T-cell (primary cell): ENCODE measurements around the gene SGF29. TPM values are rescaled to one million over a fixed set of nuclear protein-coding genes. Genes with fewer than 3 reads are reported as not detected.

Experiments
- ATAC-seq, 4 experiments: fragments of 200-7000 bp in 3 of 4; fragments of 150-1000 bp in 1 of 4; cut with Tn5 transposase; replicated peaks in 1 of 4; 1 replicate in 3 of 4; 2 replicates in 1 of 4; pipeline ENCODE4 v1.10.0; 2021; ENCODE audit warnings: moderate library complexity in 3 of 4, mild to moderate bottlenecking in 2 of 4, moderate number of reproducible peaks in 1 of 4
- CTCF ChIA-PET, 2 donors: fragments of 300-600 bp; sonication (Branson Sonifier 250); formaldehyde crosslinking; loops; one replicate each; lab custom pipeline; 2022; ENCODE audit warnings: antibody characterized with exemption in 2 of 2; lab: Charles Lee
- POLR2A ChIA-PET, 2 donors: fragments of 300-600 bp; sonication (Branson Sonifier 250); formaldehyde crosslinking; loops; one replicate each; lab custom pipeline; 2022; ENCODE audit warnings: antibody characterized with exemption in 2 of 2; lab: Charles Lee
- DNase-seq, 35 experiments: peaks; one replicate each; pipeline versions ENCODE4 v3.0.0 to v3.0.0-alpha.2; 2013 to 2023
- H3K27ac ChIP-seq: one replicate; pipeline ENCODE4 v1.5.1; 2013; ENCODE audit warnings: low read length
- H3K27me3 ChIP-seq, 2 experiments: replicated peaks in 1 of 2; 1 replicate in 1 of 2; 2 replicates in 1 of 2; pipeline versions ENCODE4 v1.6.1 to v1.7.0; 2013; ENCODE audit warnings: low read length in 1 of 2, mixed read lengths in 1 of 2; ENCODE audit not compliant: control insufficient read depth in 2 of 2, insufficient read depth in 2 of 2; ENCODE audit errors: extremely low read depth in 1 of 2
- H3K36me3 ChIP-seq, 2 donors: 1 replicate in 1 of 2; 2 replicates in 1 of 2; pipeline versions ENCODE4 v1.6.1 to v1.7.0; 2013; ENCODE audit warnings: low read length in 1 of 2; ENCODE audit not compliant: control insufficient read depth in 2 of 2, insufficient read depth in 1 of 2; ENCODE audit errors: extremely low read depth in 1 of 2
- H3K4me1 ChIP-seq, 2 experiments: 1 replicate in 1 of 2; 2 replicates in 1 of 2; pipeline versions ENCODE4 v1.6.1 to v1.7.0; 2013; ENCODE audit warnings: low read length in 2 of 2, mixed read lengths in 1 of 2; ENCODE audit not compliant: insufficient read depth in 2 of 2, control insufficient read depth in 1 of 2; ENCODE audit errors: extremely low read depth in 1 of 2
- H3K4me3 ChIP-seq, 2 donors: 1 replicate in 1 of 2; 2 replicates in 1 of 2; pipeline versions ENCODE4 v1.5.1 to v1.7.0; 2013; ENCODE audit warnings: mild to moderate bottlenecking in 2 of 2, low read length in 1 of 2, moderate library complexity in 1 of 2; ENCODE audit not compliant: control insufficient read depth in 1 of 2; ENCODE audit errors: extremely low read depth in 1 of 2
- H3K9me3 ChIP-seq: 2 replicates; pipeline ENCODE4 v1.7.0; 2013
- H3K27ac Mint-ChIP-seq, 2 donors: one replicate each; pipeline ENCODE4 v1.8.0; 2020 to 2021; ENCODE audit warnings: mild to moderate bottlenecking in 2 of 2, mixed read lengths in 2 of 2
- H3K27me3 Mint-ChIP-seq, 2 donors: one replicate each; pipeline ENCODE4 v1.8.0; 2021 to 2022; ENCODE audit warnings: mixed read lengths in 2 of 2
- H3K36me3 Mint-ChIP-seq: one replicate; pipeline ENCODE4 v1.8.0; 2021; ENCODE audit warnings: mixed read lengths
- H3K4me1 Mint-ChIP-seq, 3 donors: one replicate each; pipeline ENCODE4 v1.8.0; 2020 to 2022; ENCODE audit warnings: mixed read lengths in 3 of 3, mild to moderate bottlenecking in 1 of 3
- H3K4me3 Mint-ChIP-seq, 3 donors: one replicate each; pipeline ENCODE4 v1.8.0; 2020 to 2022; ENCODE audit warnings: mild to moderate bottlenecking in 3 of 3, mixed read lengths in 3 of 3, moderate library complexity in 3 of 3
- H3K9me3 Mint-ChIP-seq, 3 donors: one replicate each; pipeline ENCODE4 v1.8.0; 2020 to 2022; ENCODE audit warnings: mixed read lengths in 3 of 3
- WGBS: methylation state at CpG from one replicate; pipeline ENCODE4 v1.1.5; 2013; ENCODE audit warnings: missing lambda C conversion rate; ENCODE audit not compliant: insufficient coverage; 5-methylcytosine and 5-hydroxymethylcytosine counted together
- total RNA-seq, 35 experiments: library from RNA in 6 of 35; stranded (reverse) in 6 of 35; fragments of 120-200 nt in 1 of 35; gene quantifications; one replicate each; pipeline versions ENCODE4 v1.2.1 to v1.2.4 and lab custom pipeline; 2013 to 2026

The SGF29 gene
- total RNA-seq, 5 donors from 2014 or later (not counting 1 experiment from before 2014, with no cell fraction given) = 52.6 to 79.3 (median 74.6) TPM

DNA sequence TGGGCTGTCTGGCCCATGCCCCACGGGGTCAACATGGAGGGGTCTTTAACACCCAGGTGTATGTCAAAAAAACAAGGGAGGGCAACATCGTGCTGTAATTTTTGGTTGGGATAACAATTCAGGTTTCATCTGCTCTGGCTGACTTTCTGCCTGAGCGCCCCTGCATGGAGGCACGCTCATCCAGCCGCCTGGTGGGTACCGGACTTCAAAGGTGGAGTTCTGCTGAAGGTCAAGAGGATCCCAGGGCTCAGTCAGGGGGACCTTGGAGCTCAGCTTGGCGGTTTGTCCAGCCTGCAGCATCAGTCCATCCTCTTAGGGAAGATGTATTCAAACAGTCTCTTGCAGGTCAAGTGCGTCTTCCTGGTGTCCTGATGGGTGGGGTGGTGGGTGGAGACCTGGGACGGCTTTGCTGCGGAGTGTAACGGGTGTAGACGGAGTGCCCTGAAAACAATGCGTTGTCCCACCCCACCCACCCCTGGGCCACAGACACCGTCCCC is 5.4 kb upstream of the SGF29 start:
- 92% methylated on average over 8 of the region's 14 CpGs for WGBS
- ATAC-seq = no peak
- Histone ChIP-seq H3K4me3 (no peak overlapping the region), H3K9me3 (no peaks in the 10 kb centered on the region), H3K36me3 (no peaks in the 10 kb centered on the region), H3K27ac (no peak overlapping the region), H3K4me1 (peaks cover 3 to 8% of the 10 kb centered on the region in 2 experiments), H3K27me3 (peaks cover 0 to 4% of the 10 kb centered on the region in 2 experiments)
- CTCF ChIA-PET = interaction anchor here (0.5 kb wide), 2 partner anchors 23 to 525 kb away, joined by 3 read pairs; no protein-coding TSS in a partner anchor
- Mint-ChIP-seq H3K27ac (no peak overlapping the region), H3K27me3 (no peaks in the 10 kb centered on the region), H3K9me3 (no peaks in the 10 kb centered on the region), H3K4me3 (no peak overlapping the region), H3K4me1 (peaks cover 0 to 12% (median 7%) of the 10 kb centered on the region in 3 donors), H3K36me3 (no peaks in the 10 kb centered on the region)
- no peak for DNase-seq
- POLR2A ChIA-PET = no interaction called here

DNA sequence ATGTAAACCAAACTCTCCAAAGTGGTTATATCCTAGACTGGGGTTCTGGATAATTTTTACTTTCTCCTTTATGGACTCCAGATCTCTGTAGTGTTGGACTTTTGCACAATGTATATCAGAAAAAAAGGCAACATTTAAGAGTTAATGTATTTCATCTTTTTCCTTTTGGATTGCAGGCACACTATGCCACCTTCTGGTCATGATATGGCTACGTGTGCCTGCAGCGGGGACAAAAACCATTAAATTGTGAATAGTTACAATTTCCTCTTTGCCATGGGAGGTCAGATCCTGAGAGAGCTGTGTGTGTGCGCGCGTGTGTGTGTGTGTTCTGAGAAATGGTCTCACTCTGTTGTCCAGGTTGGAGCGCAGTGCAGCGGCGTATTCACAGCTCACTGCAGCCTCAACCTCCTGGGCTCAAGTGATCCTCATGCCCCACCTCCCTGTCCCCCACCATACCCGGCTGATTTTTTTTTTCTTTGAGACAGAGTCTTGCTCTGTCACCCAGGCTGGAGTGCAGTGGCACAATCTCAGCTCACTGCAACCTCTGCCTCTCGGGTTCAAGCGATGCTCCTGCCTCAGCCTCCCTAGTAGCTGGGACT is 4.3 kb upstream of the SGF29 start:
- Histone ChIP-seq H3K4me3 (no peak overlapping the region), H3K4me1 (peaks cover 5 to 13% of the 10 kb centered on the region in 2 experiments), H3K27ac (no peak overlapping the region), H3K36me3 (no peaks in the 10 kb centered on the region), H3K27me3 (peaks cover 0 to 4% of the 10 kb centered on the region in 2 experiments), H3K9me3 (no peaks in the 10 kb centered on the region)
- H3K4me1 Mint-ChIP-seq = peaks cover 3 to 16% (median 10%) of the 10 kb centered on the region in 3 donors
- CTCF ChIA-PET = no interaction called here
- H3K36me3 Mint-ChIP-seq = no peaks in the 10 kb centered on the region
- H3K27me3 Mint-ChIP-seq = no peaks in the 10 kb centered on the region
- ATAC-seq = no peak
- peak in 8 of 35 experiments; percentile 7 to 60 (median 14) for DNase-seq
- H3K9me3 Mint-ChIP-seq = no peaks in the 10 kb centered on the region
- WGBS = 8% methylated on average over 2 of the region's 11 CpGs
- POLR2A ChIA-PET = interaction anchor here in 1 of 2 donors (0.6 kb wide), 1 partner anchor 22 kb away, joined by 3 read pairs; no protein-coding TSS in a partner anchor
- no peak overlapping the region for H3K4me3 Mint-ChIP-seq
- no peak overlapping the region for H3K27ac Mint-ChIP-seq

DNA sequence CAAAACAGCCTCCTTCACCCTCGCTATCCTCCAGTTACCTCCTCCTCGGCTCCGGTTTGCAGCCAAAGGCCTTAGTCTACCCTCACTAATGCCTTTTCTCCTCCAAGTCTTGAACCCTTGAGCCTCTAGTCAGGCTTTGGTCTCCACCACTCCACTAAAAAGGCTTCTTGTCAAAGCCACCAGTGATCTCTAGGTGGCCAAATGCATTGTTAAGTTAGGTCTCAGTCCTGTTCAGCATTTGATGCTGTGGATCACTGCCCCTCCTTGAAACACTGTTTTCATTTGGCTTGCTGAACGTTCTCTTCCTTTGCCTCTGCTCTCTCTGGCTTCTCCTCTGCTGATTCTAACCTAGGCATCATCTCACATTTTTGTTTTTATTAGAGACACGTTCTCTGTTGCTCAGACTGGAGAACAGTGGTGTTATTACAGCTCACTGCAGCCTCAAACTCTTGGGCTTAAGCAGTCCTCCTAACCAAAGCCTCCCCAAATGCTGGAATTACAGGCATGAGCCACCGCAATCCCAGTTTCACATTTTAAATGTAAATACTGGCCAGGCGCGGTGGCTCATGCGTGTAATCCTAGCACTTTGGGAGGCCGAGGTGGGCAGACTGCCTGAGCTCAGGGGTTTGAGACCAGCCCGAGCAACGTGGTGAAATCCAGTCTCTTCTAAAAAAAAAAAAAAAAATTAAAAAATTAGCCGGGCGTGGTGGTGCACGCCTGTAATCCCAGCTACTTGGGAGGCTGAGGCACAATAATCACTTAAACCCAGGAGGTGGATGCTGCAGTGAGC is 1.1 kb downstream of the SGF29 start:
- ChIA-PET POLR2A (no interaction called here), CTCF (interaction anchor here in 1 of 2 donors (0.5 to 1.1 kb wide), 2 partner anchors 30 to 61 kb away, joined by 3 read pairs; partner anchors contain the start of gene APOBR)
- H3K27ac ChIP-seq = no peak overlapping the region
- peak overlapping the region; percentile 69 to 84 for H3K4me3 ChIP-seq
- DNase-seq (no peak), ATAC-seq (no peak)
- Mint-ChIP-seq H3K36me3 (peaks cover 16% of the 10 kb centered on the region), H3K9me3 (no peaks in the 10 kb centered on the region), H3K4me3 (peak overlapping the region; percentile 80 to 88 (median 88)), H3K27ac (peak overlapping the region; percentile 86 to 93), H3K4me1 (peaks cover 31 to 53% (median 40%) of the 10 kb centered on the region in 3 donors), H3K27me3 (no peaks in the 10 kb centered on the region)
- no peaks in the 10 kb centered on the region for H3K27me3 ChIP-seq
- 88% methylated on average over 10 of the region's 15 CpGs for WGBS
- H3K36me3 ChIP-seq = peaks cover 0 to 24% of the 10 kb centered on the region in 2 donors
- H3K4me1 ChIP-seq = peaks cover 15 to 22% of the 10 kb centered on the region in 2 experiments
- no peaks in the 10 kb centered on the region for H3K9me3 ChIP-seq

DNA sequence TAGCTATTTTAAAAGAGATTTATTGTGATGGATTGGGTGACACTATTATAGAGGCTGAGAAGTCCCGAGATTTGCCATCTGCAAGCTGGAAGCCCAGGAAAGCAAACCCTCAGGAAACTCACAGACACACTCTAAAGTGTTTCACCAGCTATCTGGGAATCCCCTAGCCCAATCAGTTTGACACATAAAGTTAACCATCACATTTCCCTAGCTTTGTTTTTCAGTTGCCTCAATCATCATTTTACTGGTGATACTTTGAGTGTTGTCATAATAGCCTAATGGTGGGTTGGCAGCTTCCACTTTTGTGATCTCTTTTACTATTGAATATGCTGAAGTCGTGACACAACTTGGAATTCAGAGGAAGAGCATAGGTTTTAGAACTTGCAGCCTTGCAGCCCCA is 1.8 kb downstream of the SGF29 start:
- H3K27me3 Mint-ChIP-seq = no peaks in the 10 kb centered on the region
- no peak overlapping the region for H3K27ac ChIP-seq
- peaks cover 15 to 25% of the 10 kb centered on the region in 2 experiments for H3K4me1 ChIP-seq
- no peaks in the 10 kb centered on the region for H3K9me3 ChIP-seq
- H3K36me3 Mint-ChIP-seq = peaks cover 16% of the 10 kb centered on the region
- ATAC-seq (no peak), DNase-seq (peak in 1 of 35 experiments; percentile 25)
- no peaks in the 10 kb centered on the region for H3K27me3 ChIP-seq
- no peak overlapping the region for H3K27ac Mint-ChIP-seq
- peak overlapping the region in 2 of 3 donors; percentile 4 to 88 for H3K4me3 Mint-ChIP-seq
- ChIA-PET POLR2A (no interaction called here), CTCF (interaction anchor here in 1 of 2 donors (0.5 to 1.1 kb wide), 2 partner anchors 30 to 62 kb away, joined by 3 read pairs; partner anchors contain the start of gene APOBR)
- H3K9me3 Mint-ChIP-seq = no peaks in the 10 kb centered on the region
- peaks cover 31 to 54% (median 42%) of the 10 kb centered on the region in 3 donors for H3K4me1 Mint-ChIP-seq
- no CpG with 5 or more reads among the region's 2 CpGs for WGBS
- no peak overlapping the region for H3K4me3 ChIP-seq
- peaks cover 0 to 24% of the 10 kb centered on the region in 2 donors for H3K36me3 ChIP-seq

- no peak overlapping the region for H3K27ac ChIP-seq
- H3K27me3 ChIP-seq = no peaks in the 10 kb centered on the region
- peaks cover 15 to 25% of the 10 kb centered on the region in 2 experiments for H3K4me1 ChIP-seq
- H3K4me3 Mint-ChIP-seq = no peak overlapping the region
- no peaks in the 10 kb centered on the region for H3K9me3 Mint-ChIP-seq
- no peaks in the 10 kb centered on the region for H3K9me3 ChIP-seq
- DNase-seq = no peak
- H3K4me3 ChIP-seq = no peak overlapping the region
- H3K36me3 ChIP-seq = peaks cover 0 to 24% of the 10 kb centered on the region in 2 donors
- H3K27ac Mint-ChIP-seq = no peak overlapping the region
- H3K36me3 Mint-ChIP-seq = peaks cover 20% of the 10 kb centered on the region
- ChIA-PET CTCF (interaction anchor here in 1 of 2 donors (0.7 kb wide), 1 partner anchor 247 kb away, joined by 3 read pairs; no protein-coding TSS in a partner anchor), POLR2A (interaction anchor here (0.5 to 0.6 kb wide), 2 partner anchors 28 to 1326 kb away, joined by 3 to 4 read pairs; no protein-coding TSS in a partner anchor)
- peaks cover 38 to 61% (median 49%) of the 10 kb centered on the region in 3 donors for H3K4me1 Mint-ChIP-seq
- WGBS = 100% methylated on average over 2 of the region's 2 CpGs
- no peak for ATAC-seq
- no peaks in the 10 kb centered on the region for H3K27me3 Mint-ChIP-seq
Measured at GRCh38 chr16:28556914-28557320, 3.2 kb downstream of the SGF29 start.

GRCh38 chr16:28558456-28558855 is 4.7 kb downstream of the SGF29 start:
- peaks cover 11 to 21% of the 10 kb centered on the region in 2 experiments for H3K4me1 ChIP-seq
- no peaks in the 10 kb centered on the region for H3K9me3 Mint-ChIP-seq
- peaks cover 0 to 24% of the 10 kb centered on the region in 2 donors for H3K36me3 ChIP-seq
- ATAC-seq (no peak), DNase-seq (no peak)
- no peak overlapping the region for H3K27ac ChIP-seq
- H3K27me3 Mint-ChIP-seq = no peaks in the 10 kb centered on the region
- no peak overlapping the region for H3K27ac Mint-ChIP-seq
- no peaks in the 10 kb centered on the region for H3K27me3 ChIP-seq
- ChIA-PET POLR2A (no interaction called here), CTCF (interaction anchor here in 1 of 2 donors (0.7 kb wide), 1 partner anchor 247 kb away, joined by 3 read pairs; no protein-coding TSS in a partner anchor)
- no peak overlapping the region for H3K4me3 ChIP-seq
- H3K4me3 Mint-ChIP-seq = no peak overlapping the region
- no peaks in the 10 kb centered on the region for H3K9me3 ChIP-seq
- no CpG with 5 or more reads among the region's 3 CpGs for WGBS
- H3K36me3 Mint-ChIP-seq = peaks cover 20% of the 10 kb centered on the region
- peaks cover 48 to 67% (median 57%) of the 10 kb centered on the region in 3 donors for H3K4me1 Mint-ChIP-seq
